ENCODE data around the gene GPRC5D.

Gene GPRC5D

GRCh38 chr12:12952036-12952435 is at the start of gene GPRC5D:
TSS of gene GPRC5D (minus strand) at chr12:12952170. CDS start at chr12:12950384, 1,786 bp downstream.
- no peaks in the 10 kb centered on the region for H3K27me3 ChIP-seq (ENCODE audit: control insufficient read depth, insufficient read depth, low read length)
- no peaks in the 10 kb centered on the region for H3K36me3 ChIP-seq (ENCODE audit: control insufficient read depth, insufficient read depth, low read length)
- H3K4me1 ChIP-seq (ENCODE audit: control insufficient read depth, insufficient read depth, low read length), result no peaks in the 10 kb centered on the region
- H3K9me3 ChIP-seq (ENCODE audit: control insufficient read depth, insufficient read depth, low read length), result no peaks in the 10 kb centered on the region
- no peak within 1 kb of the TSS for H3K9ac ChIP-seq (ENCODE audit: low read depth, low read length)
- no peak within 1 kb of the TSS for H3K4me3 ChIP-seq (ENCODE audit: low read depth, low read length)

- H3K9me3 ChIP-seq (ENCODE audit: control insufficient read depth, insufficient read depth, low read length), result no peaks in the 10 kb centered on the region
- no peak overlapping the region for H3K9ac ChIP-seq (ENCODE audit: low read depth, low read length)
- H3K27me3 ChIP-seq (ENCODE audit: control insufficient read depth, insufficient read depth, low read length), result peaks cover 21% of the 10 kb centered on the region
- peaks cover 14% of the 10 kb centered on the region for H3K4me1 ChIP-seq (ENCODE audit: control insufficient read depth, insufficient read depth, low read length)
- H3K36me3 ChIP-seq (ENCODE audit: control insufficient read depth, insufficient read depth, low read length), result no peaks in the 10 kb centered on the region
- H3K4me3 ChIP-seq (ENCODE audit: low read depth, low read length), result peak overlapping the region; percentile 72
Observed at GRCh38 chr12:13001775-13002040, 49.7 kb upstream of the GPRC5D start.

DNA sequence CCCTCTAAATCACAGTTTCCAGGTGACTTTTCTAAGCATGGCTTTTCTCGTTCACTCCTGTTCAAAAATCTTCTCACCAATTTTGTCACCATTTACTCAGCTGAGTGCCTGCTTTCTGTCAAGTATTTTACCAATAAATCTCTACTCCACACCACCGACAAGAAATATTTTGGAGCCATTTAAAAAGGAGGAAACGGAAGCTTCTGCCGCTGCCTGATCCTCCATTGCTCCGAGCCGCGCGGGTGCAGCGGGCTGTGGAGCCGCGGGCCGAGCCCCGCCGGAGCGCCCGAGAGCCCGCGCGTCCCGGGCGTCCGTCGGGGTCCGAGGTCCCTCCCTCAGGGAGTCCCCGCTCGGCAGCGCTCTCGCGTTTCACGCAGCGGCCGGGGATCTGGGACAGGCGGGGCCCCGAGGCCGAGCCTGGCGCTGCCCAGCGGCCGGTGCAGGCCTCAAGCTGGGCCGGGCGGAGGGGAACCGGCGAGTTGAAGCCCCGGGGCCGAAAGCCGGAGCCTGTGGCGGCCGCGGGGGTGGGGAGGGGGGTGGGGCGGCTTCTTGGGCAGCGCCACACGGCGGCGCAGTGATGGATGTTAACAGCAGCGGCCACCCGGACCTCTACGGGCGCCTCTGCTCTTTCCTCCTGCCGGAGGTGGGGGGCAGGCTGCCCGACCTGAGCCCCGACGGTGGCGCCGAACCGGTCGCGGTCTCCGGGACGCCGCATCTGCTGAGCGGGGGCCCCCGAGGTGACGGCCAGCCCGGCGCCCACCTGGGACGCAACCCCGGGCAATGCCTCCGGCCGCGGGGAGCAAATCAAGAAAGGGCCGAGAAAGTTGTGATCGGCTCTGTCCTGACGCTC is 49.2 kb upstream of the GPRC5D start:
- Histone ChIP-seq H3K4me3 (ENCODE audit: low read depth, low read length) (peak overlapping the region; percentile 72), H3K9me3 (ENCODE audit: control insufficient read depth, insufficient read depth, low read length) (no peaks in the 10 kb centered on the region), H3K36me3 (ENCODE audit: control insufficient read depth, insufficient read depth, low read length) (no peaks in the 10 kb centered on the region), H3K9ac (ENCODE audit: low read depth, low read length) (peak overlapping the region; percentile 72), H3K4me1 (ENCODE audit: control insufficient read depth, insufficient read depth, low read length) (peaks cover 13% of the 10 kb centered on the region), H3K27me3 (ENCODE audit: control insufficient read depth, insufficient read depth, low read length) (peaks cover 21% of the 10 kb centered on the region)

- peaks cover 21% of the 10 kb centered on the region for H3K27me3 ChIP-seq (ENCODE audit: control insufficient read depth, insufficient read depth, low read length)
- no peaks in the 10 kb centered on the region for H3K36me3 ChIP-seq (ENCODE audit: control insufficient read depth, insufficient read depth, low read length)
- no peaks in the 10 kb centered on the region for H3K9me3 ChIP-seq (ENCODE audit: control insufficient read depth, insufficient read depth, low read length)
- H3K9ac ChIP-seq (ENCODE audit: low read depth, low read length), result peak overlapping the region; percentile 72
- peak overlapping the region; percentile 72 for H3K4me3 ChIP-seq (ENCODE audit: low read depth, low read length)
- peaks cover 8% of the 10 kb centered on the region for H3K4me1 ChIP-seq (ENCODE audit: control insufficient read depth, insufficient read depth, low read length)
Observed at GRCh38 chr12:13000616-13000924, 48.6 kb upstream of the GPRC5D start.

DNA sequence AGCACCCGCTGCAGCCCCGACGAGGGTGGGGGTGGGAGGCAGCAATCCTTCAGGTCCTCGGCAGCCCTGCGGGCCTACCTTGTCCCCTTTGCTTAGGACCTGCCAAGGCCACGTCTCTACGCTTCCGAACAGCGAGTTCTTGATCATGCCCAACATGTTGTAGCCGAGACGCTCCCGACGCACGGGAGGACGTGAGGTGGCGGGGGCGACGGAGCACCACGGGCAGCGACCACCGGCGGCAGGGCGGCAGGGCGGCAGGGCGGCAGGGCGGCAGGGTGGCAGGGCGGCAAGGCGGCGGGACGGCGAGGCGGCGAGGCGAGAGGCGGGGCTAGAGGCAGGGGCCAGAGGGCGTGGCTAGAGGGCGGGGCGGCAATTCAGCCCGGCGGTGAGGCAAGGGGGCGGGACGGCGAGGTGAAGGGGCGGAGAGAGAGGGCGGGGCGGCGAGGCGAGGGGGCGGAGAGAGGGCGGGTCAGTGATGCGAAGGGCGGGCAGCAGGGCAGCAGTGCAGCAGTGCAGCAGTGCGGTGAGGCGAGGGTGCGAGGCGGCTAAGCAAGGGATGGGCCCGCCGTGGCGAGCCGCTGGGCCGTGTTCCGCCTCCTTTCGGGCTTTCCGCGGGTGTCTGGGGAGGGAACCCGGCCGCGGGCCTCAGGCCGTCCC is 48.1 kb upstream of the GPRC5D start, which contains the start of gene HEBP1:
Gene HEBP1, minus strand, starts transcription at position 307 of the 657 bp plus-strand sequence. Its CDS starts 151 bp downstream, at position 156.
- Histone ChIP-seq H3K9me3 (ENCODE audit: control insufficient read depth, insufficient read depth, low read length) (no peaks in the 10 kb centered on the region), H3K9ac (ENCODE audit: low read depth, low read length) (peak within 1 kb of the TSS; percentile 72), H3K4me1 (ENCODE audit: control insufficient read depth, insufficient read depth, low read length) (peaks cover 5% of the 10 kb centered on the region), H3K4me3 (ENCODE audit: low read depth, low read length) (peak within 1 kb of the TSS; percentile 87), H3K36me3 (ENCODE audit: control insufficient read depth, insufficient read depth, low read length) (no peaks in the 10 kb centered on the region), H3K27me3 (ENCODE audit: control insufficient read depth, insufficient read depth, low read length) (peaks cover 21% of the 10 kb centered on the region)

- Histone ChIP-seq H3K4me1 (ENCODE audit: control insufficient read depth, insufficient read depth, low read length) (peaks cover 5% of the 10 kb centered on the region), H3K36me3 (ENCODE audit: control insufficient read depth, insufficient read depth, low read length) (no peaks in the 10 kb centered on the region), H3K27me3 (ENCODE audit: control insufficient read depth, insufficient read depth, low read length) (peaks cover 21% of the 10 kb centered on the region), H3K9ac (ENCODE audit: low read depth, low read length) (no peak overlapping the region), H3K4me3 (ENCODE audit: low read depth, low read length) (peak overlapping the region; percentile 87), H3K9me3 (ENCODE audit: control insufficient read depth, insufficient read depth, low read length) (no peaks in the 10 kb centered on the region)
Observed at GRCh38 chr12:12999271-12999958, 47.4 kb upstream of the GPRC5D start.

GRCh38 chr12:12998248-12998647 is 46.3 kb upstream of the GPRC5D start:
- Histone ChIP-seq H3K4me1 (ENCODE audit: control insufficient read depth, insufficient read depth, low read length) (peaks cover 5% of the 10 kb centered on the region), H3K36me3 (ENCODE audit: control insufficient read depth, insufficient read depth, low read length) (no peaks in the 10 kb centered on the region), H3K9ac (ENCODE audit: low read depth, low read length) (no peak overlapping the region), H3K4me3 (ENCODE audit: low read depth, low read length) (no peak overlapping the region), H3K9me3 (ENCODE audit: control insufficient read depth, insufficient read depth, low read length) (no peaks in the 10 kb centered on the region), H3K27me3 (ENCODE audit: control insufficient read depth, insufficient read depth, low read length) (peaks cover 21% of the 10 kb centered on the region)

GRCh38 chr12:12997734-12998133 is 45.8 kb upstream of the GPRC5D start:
- H3K4me3 ChIP-seq (ENCODE audit: low read depth, low read length), result no peak overlapping the region
- no peak overlapping the region for H3K9ac ChIP-seq (ENCODE audit: low read depth, low read length)
- peaks cover 17% of the 10 kb centered on the region for H3K27me3 ChIP-seq (ENCODE audit: control insufficient read depth, insufficient read depth, low read length)

DNA sequence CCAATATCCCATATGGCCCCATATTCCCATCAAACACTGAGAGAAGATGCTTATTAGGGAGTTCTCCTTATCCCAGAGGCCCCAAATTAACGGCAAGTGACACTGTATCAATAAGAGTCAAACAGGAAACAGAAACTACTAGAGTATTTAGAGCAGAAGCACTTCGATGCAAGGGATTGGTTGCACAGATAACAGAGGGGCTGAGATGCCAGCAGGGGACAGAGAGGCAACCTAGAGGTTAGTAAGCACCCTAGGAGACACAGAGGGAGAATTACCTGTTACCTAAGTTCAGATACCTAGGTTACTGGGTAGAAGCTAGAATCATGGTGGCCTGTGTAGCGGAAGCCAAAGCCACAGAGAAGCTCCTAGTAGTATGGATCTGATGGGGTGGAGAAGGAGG is 45.2 kb upstream of the GPRC5D start:
- H3K4me1 ChIP-seq (ENCODE audit: control insufficient read depth, insufficient read depth, low read length), result peaks cover 9% of the 10 kb centered on the region
- no peak overlapping the region for H3K4me3 ChIP-seq (ENCODE audit: low read depth, low read length)
- no peaks in the 10 kb centered on the region for H3K36me3 ChIP-seq (ENCODE audit: control insufficient read depth, insufficient read depth, low read length)
- peaks cover 11% of the 10 kb centered on the region for H3K27me3 ChIP-seq (ENCODE audit: control insufficient read depth, insufficient read depth, low read length)
- no peaks in the 10 kb centered on the region for H3K9me3 ChIP-seq (ENCODE audit: control insufficient read depth, insufficient read depth, low read length)
- H3K9ac ChIP-seq (ENCODE audit: low read depth, low read length), result no peak overlapping the region

More at GRCh38 chr12:12997734-12998133, 45.8 kb upstream of the GPRC5D start:
- Histone ChIP-seq H3K9me3 (ENCODE audit: control insufficient read depth, insufficient read depth, low read length) (no peaks in the 10 kb centered on the region), H3K36me3 (ENCODE audit: control insufficient read depth, insufficient read depth, low read length) (no peaks in the 10 kb centered on the region), H3K4me1 (ENCODE audit: control insufficient read depth, insufficient read depth, low read length) (peaks cover 5% of the 10 kb centered on the region)

DNA sequence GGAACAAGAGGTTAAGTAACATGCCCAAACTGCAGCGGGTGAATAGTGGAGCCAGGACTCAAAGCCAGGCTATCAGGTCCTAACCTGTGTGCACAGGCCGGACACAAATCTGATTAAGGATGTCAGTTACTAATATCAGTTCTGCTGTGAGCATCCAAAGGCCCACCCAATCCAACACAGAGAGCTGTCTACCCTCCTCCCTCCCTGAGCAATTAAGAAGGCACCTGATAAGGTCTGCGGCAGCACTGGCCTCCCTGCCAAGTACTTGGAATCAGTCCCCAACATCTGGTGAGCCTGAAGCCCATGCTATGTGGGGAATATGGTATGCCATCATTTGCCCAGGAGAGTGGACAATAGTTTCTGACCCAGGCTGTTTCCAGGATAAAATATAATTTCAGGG is 44.2 kb upstream of the GPRC5D start:
- no peak overlapping the region for H3K9ac ChIP-seq (ENCODE audit: low read depth, low read length)
- peaks cover 9% of the 10 kb centered on the region for H3K4me1 ChIP-seq (ENCODE audit: control insufficient read depth, insufficient read depth, low read length)
- peaks cover 5% of the 10 kb centered on the region for H3K27me3 ChIP-seq (ENCODE audit: control insufficient read depth, insufficient read depth, low read length)
- H3K36me3 ChIP-seq (ENCODE audit: control insufficient read depth, insufficient read depth, low read length), result no peaks in the 10 kb centered on the region
- no peaks in the 10 kb centered on the region for H3K9me3 ChIP-seq (ENCODE audit: control insufficient read depth, insufficient read depth, low read length)
- no peak overlapping the region for H3K4me3 ChIP-seq (ENCODE audit: low read depth, low read length)

DNA sequence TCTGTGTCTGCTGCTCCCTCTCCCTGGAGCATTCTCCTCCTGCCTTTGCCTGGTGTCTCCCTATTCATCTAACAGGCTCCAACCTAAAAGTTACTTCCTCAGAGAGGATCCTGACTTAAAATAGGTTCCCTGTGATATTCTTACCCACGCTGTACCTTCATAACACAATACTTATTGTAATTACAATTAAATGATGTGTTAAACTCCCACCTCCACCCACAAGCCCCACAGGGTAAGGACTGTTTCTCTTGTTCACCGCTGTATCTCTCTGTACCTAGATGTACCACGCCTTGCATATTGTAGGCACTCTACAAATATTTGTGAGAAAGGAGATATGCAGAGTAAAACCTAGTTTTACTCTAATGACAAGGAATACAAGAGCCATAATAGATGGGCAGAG is 43.1 kb upstream of the GPRC5D start:
- H3K9ac ChIP-seq (ENCODE audit: low read depth, low read length), result no peak overlapping the region
- H3K36me3 ChIP-seq (ENCODE audit: control insufficient read depth, insufficient read depth, low read length), result no peaks in the 10 kb centered on the region
- H3K9me3 ChIP-seq (ENCODE audit: control insufficient read depth, insufficient read depth, low read length), result no peaks in the 10 kb centered on the region
- no peak overlapping the region for H3K4me3 ChIP-seq (ENCODE audit: low read depth, low read length)
- H3K4me1 ChIP-seq (ENCODE audit: control insufficient read depth, insufficient read depth, low read length), result peaks cover 12% of the 10 kb centered on the region
- H3K27me3 ChIP-seq (ENCODE audit: control insufficient read depth, insufficient read depth, low read length), result peaks cover 5% of the 10 kb centered on the region

All from iPS-15b (cell line).